Panc1 (cell line): ENCODE measurements around the gene NCOA3. TPM values are rescaled to one million over a fixed set of nuclear protein-coding genes. Genes with fewer than 3 reads are reported as not detected.

ENCODE experiments used
- ATAC-seq: fragments of 200-7000 bp; cut with Tn5 transposase; 2 replicates; pipeline ENCODE4 v1.9.1; 2020; ENCODE audit warnings: mild to moderate bottlenecking, moderate library complexity
- BruUV-seq: library from RNA; stranded (reverse); fragments of 400-500 nt; replicated peaks from 2 replicates; lab custom pipeline; 2021; lab: Mats Ljungman, UMichigan
- CTCF ChIA-PET: fragments of 300-600 bp; sonication (Branson Sonifier 250); formaldehyde crosslinking; loops from one replicate; lab custom pipeline; 2022; ENCODE audit warnings: antibody characterized with exemption; lab: Charles Lee
- POLR2A ChIA-PET: fragments of 300-600 bp; sonication (Branson Sonifier 250); formaldehyde crosslinking; loops from one replicate; lab custom pipeline; 2022; ENCODE audit warnings: antibody characterized with exemption; lab: Charles Lee
- DNase-seq: peaks from one replicate; pipeline ENCODE4 v3.0.0-alpha.2; 2010; ENCODE audit warnings: low read depth, low spot score
- H3K27ac ChIP-seq: 2 replicates; pipeline ENCODE4 v1.5.1; 2011; ENCODE audit warnings: mild to moderate bottlenecking, low read length, inconsistent platforms
- H3K27me3 ChIP-seq: fragments of 200-500 bp; sonication (Bioruptor generic); 2 replicates; pipeline ENCODE4 v1.6.0; 2014; ENCODE audit warnings: low read length, inconsistent platforms; ENCODE audit not compliant: control insufficient read depth, insufficient read depth
- H3K36me3 ChIP-seq: fragments of 200-500 bp; sonication (Bioruptor generic); 2 replicates; pipeline ENCODE4 v1.5.1; 2014; ENCODE audit warnings: inconsistent platforms, mild to moderate bottlenecking, low read length, moderate library complexity; ENCODE audit not compliant: control insufficient read depth, insufficient read depth
- H3K4me1 ChIP-seq: 2 replicates; pipeline ENCODE4 v1.5.1; 2011; ENCODE audit warnings: inconsistent platforms, mild to moderate bottlenecking, low read length, moderate library complexity; ENCODE audit not compliant: control insufficient read depth, insufficient read depth
- H3K4me3 ChIP-seq, 2 experiments: 2 replicates each; pipeline ENCODE4 v1.5.1; 2011 to 2012; ENCODE audit warnings: low read depth in 2 of 2, low read length in 2 of 2, mild to moderate bottlenecking in 2 of 2, inconsistent platforms in 1 of 2, moderate library complexity in 1 of 2
- H3K9me3 ChIP-seq: fragments of 200-500 bp; sonication (Bioruptor generic); 2 replicates; pipeline ENCODE4 v1.5.1; 2014; ENCODE audit warnings: low read depth, mild to moderate bottlenecking, inconsistent platforms, low read length, moderate library complexity; ENCODE audit not compliant: control insufficient read depth, insufficient read depth
- POLR2AphosphoS5 ChIP-seq: IDR thresholded peaks from 2 replicates; pipeline ENCODE4 v1.6.1; 2012; ENCODE audit warnings: mild to moderate bottlenecking, low read depth, low read length, moderate library complexity
- SIN3A ChIP-seq: IDR thresholded peaks from 2 replicates; pipeline ENCODE4 v1.6.1; 2012; ENCODE audit warnings: low read depth, mild to moderate bottlenecking, low read length, moderate library complexity, borderline replicate concordance; ENCODE audit not compliant: insufficient read depth
- TCF7L2 ChIP-seq: IDR thresholded peaks from 2 replicates; pipeline ENCODE4 v1.6.1; 2011; ENCODE audit warnings: mild to moderate bottlenecking, low read depth, low read length, inconsistent platforms
- in situ Hi-C: cut with HindIII; loops from 2 replicates; pipeline ENCODE4 v1.10.0; 2016; ENCODE audit warnings: low sequenced_read_pairs, low pct_unique_long_range_greater_than_20kb
- intact Hi-C: fragments of 100-400 bp; cut with micrococcal nuclease; formaldehyde crosslinking; loops from one replicate; pipeline ENCODE4 v1.10.0; 2022; ENCODE audit not compliant: unreplicated experiment
- total RNA-seq: library from RNA; stranded (reverse); gene quantifications from one replicate; pipeline ENCODE4 v1.2.1, GENCODE V29; 2021; ENCODE audit not compliant: unreplicated experiment
- TF ChIP-seq, protein P1 (sequence below): fragments of 450-650 bp; IDR thresholded peaks from 2 replicates; pipeline ENCODE4 v1.5.1; 2017; ENCODE audit warnings: mild to moderate bottlenecking
- TF ChIP-seq, protein P2 (sequence below), 2 experiments: IDR thresholded peaks; 2 replicates each; pipeline ENCODE4 v1.6.1; 2011 to 2012; ENCODE audit warnings: low read depth in 2 of 2, control low read depth in 1 of 2, low read length in 1 of 2, mild to moderate bottlenecking in 1 of 2, moderate library complexity in 1 of 2; ENCODE audit not compliant: insufficient read depth in 1 of 2

Gene NCOA3
- total RNA-seq, 1 experiment from 2014 or later, result 47.7 TPM

- Histone ChIP-seq H3K36me3 (no peaks in the 10 kb centered on the region), H3K9me3 (no peaks in the 10 kb centered on the region), H3K4me1 (peaks cover 16% of the 10 kb centered on the region), H3K27me3 (no peaks in the 10 kb centered on the region), H3K27ac (no peak overlapping the region), H3K4me3 (no peak overlapping the region)
- DNase-seq (no peak), ATAC-seq (no peak)
- no TSS peak for BruUV-seq
- intact Hi-C loops (no loop called here), in situ Hi-C loops (no loop called here)
- TF ChIP-seq SIN3A, result no peak
- TF ChIP-seq, protein P1, sequence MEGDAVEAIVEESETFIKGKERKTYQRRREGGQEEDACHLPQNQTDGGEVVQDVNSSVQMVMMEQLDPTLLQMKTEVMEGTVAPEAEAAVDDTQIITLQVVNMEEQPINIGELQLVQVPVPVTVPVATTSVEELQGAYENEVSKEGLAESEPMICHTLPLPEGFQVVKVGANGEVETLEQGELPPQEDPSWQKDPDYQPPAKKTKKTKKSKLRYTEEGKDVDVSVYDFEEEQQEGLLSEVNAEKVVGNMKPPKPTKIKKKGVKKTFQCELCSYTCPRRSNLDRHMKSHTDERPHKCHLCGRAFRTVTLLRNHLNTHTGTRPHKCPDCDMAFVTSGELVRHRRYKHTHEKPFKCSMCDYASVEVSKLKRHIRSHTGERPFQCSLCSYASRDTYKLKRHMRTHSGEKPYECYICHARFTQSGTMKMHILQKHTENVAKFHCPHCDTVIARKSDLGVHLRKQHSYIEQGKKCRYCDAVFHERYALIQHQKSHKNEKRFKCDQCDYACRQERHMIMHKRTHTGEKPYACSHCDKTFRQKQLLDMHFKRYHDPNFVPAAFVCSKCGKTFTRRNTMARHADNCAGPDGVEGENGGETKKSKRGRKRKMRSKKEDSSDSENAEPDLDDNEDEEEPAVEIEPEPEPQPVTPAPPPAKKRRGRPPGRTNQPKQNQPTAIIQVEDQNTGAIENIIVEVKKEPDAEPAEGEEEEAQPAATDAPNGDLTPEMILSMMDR, result no peak
- no peak for TF ChIP-seq TCF7L2
- POLR2A ChIA-PET, result no interaction called here
- CTCF ChIA-PET, result no interaction called here
Observed at GRCh38 chr20:47496118-47496517, 5.6 kb upstream of the NCOA3 start.

DNA sequence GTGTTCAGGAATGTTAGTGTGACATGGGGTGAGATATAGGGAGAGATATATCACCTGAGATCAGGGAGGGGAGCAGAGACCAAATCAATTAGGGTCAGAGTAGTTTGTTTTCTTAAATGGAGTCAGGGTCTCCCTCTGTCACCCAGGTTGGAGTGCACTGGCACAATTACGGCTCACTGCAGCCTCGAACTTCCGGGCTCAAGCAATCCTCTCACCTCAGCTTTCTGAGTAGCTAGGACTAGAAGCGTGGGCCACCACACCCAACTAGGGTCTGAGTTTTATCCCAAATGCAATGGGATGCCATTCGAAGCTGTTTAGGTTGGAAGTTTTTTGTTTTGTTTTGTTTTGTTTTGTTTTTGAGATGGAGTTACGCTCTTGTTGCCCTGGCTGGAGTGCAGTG, 3.1 kb upstream of the NCOA3 start:
- TF ChIP-seq, protein P2, sequence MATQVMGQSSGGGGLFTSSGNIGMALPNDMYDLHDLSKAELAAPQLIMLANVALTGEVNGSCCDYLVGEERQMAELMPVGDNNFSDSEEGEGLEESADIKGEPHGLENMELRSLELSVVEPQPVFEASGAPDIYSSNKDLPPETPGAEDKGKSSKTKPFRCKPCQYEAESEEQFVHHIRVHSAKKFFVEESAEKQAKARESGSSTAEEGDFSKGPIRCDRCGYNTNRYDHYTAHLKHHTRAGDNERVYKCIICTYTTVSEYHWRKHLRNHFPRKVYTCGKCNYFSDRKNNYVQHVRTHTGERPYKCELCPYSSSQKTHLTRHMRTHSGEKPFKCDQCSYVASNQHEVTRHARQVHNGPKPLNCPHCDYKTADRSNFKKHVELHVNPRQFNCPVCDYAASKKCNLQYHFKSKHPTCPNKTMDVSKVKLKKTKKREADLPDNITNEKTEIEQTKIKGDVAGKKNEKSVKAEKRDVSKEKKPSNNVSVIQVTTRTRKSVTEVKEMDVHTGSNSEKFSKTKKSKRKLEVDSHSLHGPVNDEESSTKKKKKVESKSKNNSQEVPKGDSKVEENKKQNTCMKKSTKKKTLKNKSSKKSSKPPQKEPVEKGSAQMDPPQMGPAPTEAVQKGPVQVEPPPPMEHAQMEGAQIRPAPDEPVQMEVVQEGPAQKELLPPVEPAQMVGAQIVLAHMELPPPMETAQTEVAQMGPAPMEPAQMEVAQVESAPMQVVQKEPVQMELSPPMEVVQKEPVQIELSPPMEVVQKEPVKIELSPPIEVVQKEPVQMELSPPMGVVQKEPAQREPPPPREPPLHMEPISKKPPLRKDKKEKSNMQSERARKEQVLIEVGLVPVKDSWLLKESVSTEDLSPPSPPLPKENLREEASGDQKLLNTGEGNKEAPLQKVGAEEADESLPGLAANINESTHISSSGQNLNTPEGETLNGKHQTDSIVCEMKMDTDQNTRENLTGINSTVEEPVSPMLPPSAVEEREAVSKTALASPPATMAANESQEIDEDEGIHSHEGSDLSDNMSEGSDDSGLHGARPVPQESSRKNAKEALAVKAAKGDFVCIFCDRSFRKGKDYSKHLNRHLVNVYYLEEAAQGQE (IDR thresholded peaks at IDR 0.05; ENCODE audit: insufficient read depth in 1 of 2, low read depth in 2 of 2, low read length in 1 of 2), result no peak
- TF ChIP-seq SIN3A, result no peak
- no peak for TF ChIP-seq POLR2AphosphoS5
- TF ChIP-seq, protein P1, result no peak
- TF ChIP-seq TCF7L2, result no peak
- Histone ChIP-seq H3K4me3 (no peak overlapping the region), H3K27me3 (no peaks in the 10 kb centered on the region), H3K9me3 (no peaks in the 10 kb centered on the region), H3K4me1 (peaks cover 12% of the 10 kb centered on the region), H3K36me3 (peaks cover 2% of the 10 kb centered on the region; the same call in 1 of the 2 replicates), H3K27ac (no peak overlapping the region)
- ChIA-PET CTCF (no interaction called here), POLR2A (no interaction called here)
- intact Hi-C loops (no loop called here), in situ Hi-C loops (no loop called here)
- no TSS peak for BruUV-seq
- no peak for ATAC-seq
- DNase-seq, result no peak
